Choroid plexus epithelial cell (primary cell): Measurements from ENCODE around the gene TTC13.
"Not testable (repeated sequence)": the region's sequence is repeated elsewhere in the genome, so short reads cannot be mapped to it uniquely, and the experiment has no call there.

Experiments used
- DNase-seq: peaks from one replicate; pipeline ENCODE4 v3.0.0-alpha.2; 2010; ENCODE audit warnings: low read depth
- H3K4me3 ChIP-seq: 2 replicates; pipeline ENCODE4 v1.5.1; 2011; ENCODE audit warnings: low read depth, mild to moderate bottlenecking, control low read depth, low read length, moderate library complexity
- CTCF ChIP-seq: conservative IDR thresholded peaks from 2 replicates; pipeline ENCODE4 v1.5.1; 2011; ENCODE audit warnings: low read depth, mild to moderate bottlenecking, control low read depth, inconsistent platforms, low read length, moderate library complexity

TTC13 gene

GRCh38 chr1:231011360-231011759 is 32.7 kb upstream of the TTC13 start:
- H3K4me3 ChIP-seq = no peak overlapping the region
- TF ChIP-seq CTCF = no peak

GRCh38 chr1:231007535-231007934 is 28.9 kb upstream of the TTC13 start:
- not testable (repeated sequence) for H3K4me3 ChIP-seq, DNase-seq

More at GRCh38 chr1:231011360-231011759, 32.7 kb upstream of the TTC13 start:
- no peak for DNase-seq

GRCh38 chr1:231001892-231002291 is 23.2 kb upstream of the TTC13 start:
- no peak for TF ChIP-seq CTCF
- no peak for DNase-seq
- no peak overlapping the region for H3K4me3 ChIP-seq

- no peak overlapping the region for H3K4me3 ChIP-seq
- no peak for DNase-seq
- no peak for TF ChIP-seq CTCF
These were observed 22.0 kb upstream of the TTC13 start for GRCh38 chr1:231000639-231001038.

GRCh38 chr1:231000201-231000600 is 21.5 kb upstream of the TTC13 start:
- no peak for TF ChIP-seq CTCF
- DNase-seq = no peak
- no peak overlapping the region for H3K4me3 ChIP-seq

- H3K4me3 ChIP-seq = no peak overlapping the region
- no peak for DNase-seq
- no peak for TF ChIP-seq CTCF
These were observed 16.2 kb upstream of the TTC13 start for GRCh38 chr1:230994860-230995259.

GRCh38 chr1:230992100-230992774 is 13.6 kb upstream of the TTC13 start:
- no peak for DNase-seq
- no peak for TF ChIP-seq CTCF
- H3K4me3 ChIP-seq = no peak overlapping the region
